ENCODE measurements around the gene CEP78. TPM values are rescaled to one million over a fixed set of nuclear protein-coding genes. Genes with fewer than 3 reads are reported as not detected.

CEP78 gene, protein sequence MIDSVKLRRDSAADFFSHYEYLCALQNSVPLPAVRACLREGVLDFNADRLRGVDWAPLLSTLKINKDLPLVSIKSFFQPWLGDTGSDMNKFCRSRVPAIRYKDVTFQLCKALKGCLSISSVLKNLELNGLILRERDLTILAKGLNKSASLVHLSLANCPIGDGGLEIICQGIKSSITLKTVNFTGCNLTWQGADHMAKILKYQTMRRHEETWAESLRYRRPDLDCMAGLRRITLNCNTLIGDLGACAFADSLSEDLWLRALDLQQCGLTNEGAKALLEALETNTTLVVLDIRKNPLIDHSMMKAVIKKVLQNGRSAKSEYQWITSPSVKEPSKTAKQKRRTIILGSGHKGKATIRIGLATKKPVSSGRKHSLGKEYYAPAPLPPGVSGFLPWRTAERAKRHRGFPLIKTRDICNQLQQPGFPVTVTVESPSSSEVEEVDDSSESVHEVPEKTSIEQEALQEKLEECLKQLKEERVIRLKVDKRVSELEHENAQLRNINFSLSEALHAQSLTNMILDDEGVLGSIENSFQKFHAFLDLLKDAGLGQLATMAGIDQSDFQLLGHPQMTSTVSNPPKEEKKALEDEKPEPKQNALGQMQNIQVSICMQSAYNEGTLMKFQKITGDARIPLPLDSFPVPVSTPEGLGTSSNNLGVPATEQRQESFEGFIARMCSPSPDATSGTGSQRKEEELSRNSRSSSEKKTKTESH
- polyA plus RNA-seq, result 1.8 and 3.1 TPM in 2 replicates

GRCh38 chr9:78235762-78236550 is at the start of gene CEP78:
CEP78 (plus strand) TSS chr9:78236075; CDS start chr9:78236351, 276 bp downstream.

GRCh38 chr9:78296893-78297671 is 61.2 kb downstream of the CEP78 start, which contains the start of gene PSAT1:
PSAT1 (plus strand) TSS chr9:78297125; CDS start chr9:78297211, 86 bp downstream.

Other genes starting within 250 kb of the CEP78 start
- gene GNAQ, start 204.3 kb upstream of the CEP78 start, polyA plus RNA-seq, result 312 and 391 TPM in 2 replicates
- 71.8 and 81.1 TPM in 2 replicates for gene PSAT1, start 61.0 kb downstream of the CEP78 start, polyA plus RNA-seq

Data from Purkinje cell (primary cell).